Fibroblast of pulmonary artery (primary cell): ENCODE results near the gene CNTNAP5.

ENCODE experiments used
- DNase-seq: peaks from one replicate; pipeline ENCODE4 v3.0.0-alpha.2; 2010; ENCODE audit warnings: low read depth
- H3K4me3 ChIP-seq: replicated peaks from 2 replicates; pipeline ENCODE4 v1.5.1; 2011; ENCODE audit warnings: low read depth, mild to moderate bottlenecking, control low read depth, low read length, moderate library complexity
- TF ChIP-seq, protein P1 (sequence below): IDR thresholded peaks from 2 replicates; pipeline ENCODE4 v1.5.1; 2011; ENCODE audit warnings: mild to moderate bottlenecking, control low read depth, low read length, inconsistent platforms; ENCODE audit errors: missing control alignments

CNTNAP5 gene

DNA sequence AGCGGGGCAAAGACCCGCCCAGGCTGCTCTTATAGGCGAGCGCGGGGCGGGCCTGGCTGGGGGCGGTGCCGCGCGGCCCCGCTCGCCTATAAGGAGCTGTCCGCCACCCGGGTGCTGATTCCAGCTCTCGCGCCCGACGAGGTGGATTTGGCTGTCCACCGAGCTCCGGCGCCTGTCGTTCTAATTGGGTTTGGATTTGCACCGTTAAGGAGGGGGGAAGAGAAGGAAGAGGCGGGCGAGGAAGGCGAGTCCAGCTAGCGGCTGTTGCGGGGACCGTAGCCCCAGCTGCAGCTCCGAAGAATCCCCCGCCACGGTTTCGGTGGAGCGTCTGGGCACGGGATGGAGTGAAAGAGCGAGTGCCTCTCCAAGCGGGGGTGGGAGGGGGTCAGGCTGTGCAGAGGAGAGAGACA, at the start of gene CNTNAP5:
TSS of gene CNTNAP5 (plus strand) at position 117 of the 410 bp plus-strand sequence. CDS start 364 bp downstream, outside the sequence.
- TF ChIP-seq, protein P1, sequence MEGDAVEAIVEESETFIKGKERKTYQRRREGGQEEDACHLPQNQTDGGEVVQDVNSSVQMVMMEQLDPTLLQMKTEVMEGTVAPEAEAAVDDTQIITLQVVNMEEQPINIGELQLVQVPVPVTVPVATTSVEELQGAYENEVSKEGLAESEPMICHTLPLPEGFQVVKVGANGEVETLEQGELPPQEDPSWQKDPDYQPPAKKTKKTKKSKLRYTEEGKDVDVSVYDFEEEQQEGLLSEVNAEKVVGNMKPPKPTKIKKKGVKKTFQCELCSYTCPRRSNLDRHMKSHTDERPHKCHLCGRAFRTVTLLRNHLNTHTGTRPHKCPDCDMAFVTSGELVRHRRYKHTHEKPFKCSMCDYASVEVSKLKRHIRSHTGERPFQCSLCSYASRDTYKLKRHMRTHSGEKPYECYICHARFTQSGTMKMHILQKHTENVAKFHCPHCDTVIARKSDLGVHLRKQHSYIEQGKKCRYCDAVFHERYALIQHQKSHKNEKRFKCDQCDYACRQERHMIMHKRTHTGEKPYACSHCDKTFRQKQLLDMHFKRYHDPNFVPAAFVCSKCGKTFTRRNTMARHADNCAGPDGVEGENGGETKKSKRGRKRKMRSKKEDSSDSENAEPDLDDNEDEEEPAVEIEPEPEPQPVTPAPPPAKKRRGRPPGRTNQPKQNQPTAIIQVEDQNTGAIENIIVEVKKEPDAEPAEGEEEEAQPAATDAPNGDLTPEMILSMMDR: no peak
- DNase-seq: peak; percentile 62

DNA sequence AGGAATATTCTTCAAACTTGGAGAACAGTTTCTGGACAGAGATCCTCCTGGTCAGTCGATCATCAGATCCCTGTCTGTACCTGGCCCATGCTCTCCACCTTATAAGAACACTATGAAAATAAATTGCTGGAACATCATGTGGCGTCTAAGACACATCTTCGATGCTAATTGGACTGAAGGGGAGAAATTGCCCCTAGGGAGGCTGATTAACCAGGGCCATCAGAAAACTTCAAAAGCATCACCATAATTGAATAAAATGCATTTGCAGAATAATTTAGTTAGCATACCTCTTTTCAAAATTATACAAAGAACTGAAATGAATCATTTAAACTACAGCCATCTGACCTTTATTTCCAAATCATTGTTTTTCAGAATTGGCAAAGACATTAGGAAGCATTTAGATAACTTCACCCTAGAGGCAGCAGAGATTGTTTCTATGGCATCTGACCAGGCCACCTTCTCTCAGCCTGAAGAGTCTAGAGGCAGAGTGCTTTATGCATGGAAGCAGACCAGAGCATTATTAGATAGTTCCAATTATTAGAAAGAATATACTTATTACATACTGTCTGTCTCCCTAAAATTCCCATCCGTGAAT, 48.9 kb upstream of the CNTNAP5 start:
- TF ChIP-seq, protein P1: no peak
- no peak for DNase-seq
- no peak overlapping the region for H3K4me3 ChIP-seq

More for the DNA sequence above, at the start of gene CNTNAP5:
- H3K4me3 ChIP-seq: peak within 1 kb of the TSS; percentile 44

DNA sequence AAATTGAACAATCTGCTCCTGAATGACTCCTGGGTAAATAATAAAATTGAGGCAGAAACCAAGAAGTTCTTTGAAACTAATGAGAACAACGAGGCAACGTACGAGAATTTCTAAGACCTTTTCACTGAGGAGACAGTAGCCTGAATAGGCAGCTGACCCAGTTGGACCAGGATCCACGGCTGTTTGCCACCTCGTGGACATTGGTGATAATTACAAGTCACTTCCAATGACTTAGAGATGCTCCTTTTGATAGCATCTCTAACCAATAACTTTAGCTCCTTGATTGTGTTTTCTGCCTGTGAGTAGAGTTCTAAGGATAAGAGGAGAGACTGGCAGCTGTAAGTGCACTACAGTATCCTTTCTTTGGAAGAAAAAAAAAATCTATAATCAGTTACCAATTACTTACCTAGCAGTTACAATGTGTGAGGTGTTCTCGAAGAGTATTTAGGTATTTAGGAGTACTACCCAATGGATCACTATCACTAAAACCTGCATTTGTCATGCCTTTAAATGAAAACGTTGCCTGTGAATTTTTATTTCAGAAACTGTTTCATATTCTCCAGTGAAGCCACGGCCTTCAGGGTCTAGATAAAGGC, 31.3 kb upstream of the CNTNAP5 start:
- no peak overlapping the region for H3K4me3 ChIP-seq
- peak; percentile 55 for DNase-seq
- TF ChIP-seq, protein P1: peak; percentile 57

DNA sequence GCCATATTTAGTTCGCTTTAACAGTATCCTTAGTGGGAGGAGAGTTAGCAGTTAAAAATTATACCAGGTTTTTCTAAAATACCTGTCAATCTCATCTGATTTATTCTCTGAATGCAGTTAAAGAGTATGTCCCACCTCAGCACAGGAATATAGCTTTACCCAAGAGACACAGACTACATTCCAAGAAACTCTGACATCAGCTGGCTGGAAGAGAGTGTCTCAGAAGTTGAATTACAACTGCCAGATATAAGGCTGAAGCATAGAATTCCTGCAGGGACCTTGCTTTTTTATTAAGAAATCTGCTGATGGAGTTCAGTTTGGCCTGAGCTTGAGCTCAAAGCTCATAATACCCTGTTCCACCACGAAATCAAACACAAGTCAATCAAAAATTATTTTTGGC, 25.4 kb upstream of the CNTNAP5 start:
- no peak for DNase-seq
- TF ChIP-seq, protein P1: no peak
- H3K4me3 ChIP-seq: no peak overlapping the region

DNA sequence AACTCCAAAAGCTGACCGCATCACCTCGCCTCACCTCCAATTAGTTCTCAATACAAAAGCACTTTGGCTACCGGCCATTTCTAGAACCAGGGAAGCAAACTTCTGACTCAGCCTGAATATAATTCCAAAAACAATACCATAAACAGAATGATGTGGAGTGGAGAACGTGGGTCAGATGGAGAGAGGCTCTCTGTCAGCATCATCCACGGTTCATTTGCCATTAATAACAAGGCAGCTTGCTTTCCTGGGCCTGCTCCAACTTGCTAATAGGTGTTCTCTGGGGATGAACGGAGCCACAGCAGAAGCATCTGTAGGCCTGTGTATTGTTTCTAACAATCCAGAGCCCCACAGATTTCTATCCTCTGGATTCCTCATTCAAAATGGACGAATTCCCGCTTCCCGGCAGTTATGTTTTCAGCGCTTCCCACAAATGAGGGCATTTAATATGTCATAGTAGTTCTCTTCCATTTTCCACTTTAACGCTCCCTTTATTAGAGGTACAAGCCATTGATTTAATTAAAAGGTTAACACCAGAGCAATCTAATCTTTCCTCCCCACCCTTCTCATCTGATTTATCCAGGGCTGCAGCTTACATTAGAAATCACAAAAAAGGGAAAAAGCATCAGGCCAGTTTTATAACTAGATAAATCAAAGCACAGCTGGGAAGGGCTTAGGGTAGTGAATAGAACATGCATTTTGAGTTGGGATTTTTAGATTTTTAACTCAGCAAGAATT, 23.2 kb upstream of the CNTNAP5 start:
- no peak overlapping the region for H3K4me3 ChIP-seq
- TF ChIP-seq, protein P1: no peak
- DNase-seq: no peak

DNA sequence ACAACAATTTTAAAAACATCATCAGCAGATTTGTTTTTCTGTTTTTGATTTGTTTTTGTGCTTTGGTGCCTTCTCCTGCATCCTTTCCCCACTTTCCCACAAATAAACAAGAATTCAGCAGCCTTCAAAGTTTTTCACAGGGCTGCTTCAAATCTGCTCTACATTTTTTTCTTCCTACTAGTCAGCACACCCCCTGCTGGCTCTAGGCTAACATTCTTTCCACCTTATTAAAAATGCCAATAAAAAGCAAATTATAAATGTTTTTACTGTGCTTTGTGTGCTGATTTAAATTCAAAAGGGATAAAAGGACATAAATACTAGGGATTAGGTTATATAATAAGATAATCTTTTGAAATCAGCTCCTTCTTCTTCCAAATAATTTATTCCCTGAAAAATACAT, 6.2 kb upstream of the CNTNAP5 start:
- H3K4me3 ChIP-seq: no peak overlapping the region
- peak; percentile 39 for DNase-seq
- TF ChIP-seq, protein P1: peak; percentile 41
